DMS53 treated with DMSO at 0.1 percent for 48 hours (cell line): ENCODE results near the gene SAXO1.

Experiments
- DNase-seq: peaks from one replicate; lab custom pipeline; 2025; ENCODE audit not compliant: unreplicated experiment; lab: John Stamatoyannopoulos, UW

SAXO1 gene

GRCh38 chr9:18888290-18888689, 144.7 kb downstream of the SAXO1 start:
- DNase-seq = no peak

- DNase-seq = no peak
These were observed 145.5 kb downstream of the SAXO1 start for GRCh38 chr9:18887546-18887945.

- DNase-seq = no peak
These were observed 151.3 kb downstream of the SAXO1 start for GRCh38 chr9:18881758-18882157.

- no peak for DNase-seq
These were observed 155.0 kb downstream of the SAXO1 start for GRCh38 chr9:18877984-18878383.
